Tibial nerve (tissue), 4 donors: Measurements from ENCODE around the gene CALY. TPM values are rescaled to one million over a fixed set of nuclear protein-coding genes. Genes with fewer than 3 reads are reported as not detected.

Source experiments
- DNase-seq, 2 donors: peaks; one replicate each; pipeline ENCODE4 v3.0.0-alpha.2; 2019; ENCODE audit warnings: low spot score in 2 of 2
- H3K27ac ChIP-seq, 4 donors: fragments of 200-600 bp; sonication (generic) in 3 of 4; one replicate each; pipeline ENCODE4 v1.5.1; 2017 to 2019; ENCODE audit warnings: mild to moderate bottlenecking in 1 of 4
- H3K27me3 ChIP-seq, 2 donors: fragments of 200-600 bp; sonication (generic) in 1 of 2; one replicate each; pipeline versions ENCODE4 v1.5.1 to v1.6.0; 2017 to 2019
- H3K36me3 ChIP-seq, 3 donors: fragments of 200-600 bp; sonication (generic); one replicate each; pipeline ENCODE4 v1.5.1; 2018 to 2019
- H3K4me1 ChIP-seq, 4 donors: fragments of 200-600 bp; sonication (generic) in 3 of 4; one replicate each; pipeline ENCODE4 v1.5.1; 2017 to 2019
- H3K4me3 ChIP-seq, 4 donors: fragments of 200-600 bp; sonication (generic) in 3 of 4; one replicate each; pipeline ENCODE4 v1.5.1; 2017 to 2019; ENCODE audit warnings: mild to moderate bottlenecking in 1 of 4, moderate library complexity in 1 of 4
- H3K9me3 ChIP-seq, 4 donors: fragments of 200-600 bp; sonication (generic) in 3 of 4; one replicate each; pipeline ENCODE4 v1.5.1; 2017 to 2019
- CTCF ChIP-seq, 5 experiments: fragments of 200-600 bp in 3 of 5; fragments of 450-650 bp in 2 of 5; sonication (generic) in 3 of 5; IDR thresholded peaks; one replicate each; pipeline ENCODE4 v1.5.1; 2016 to 2019; ENCODE audit warnings: antibody characterized with exemption in 5 of 5, mild to moderate bottlenecking in 3 of 5, moderate library complexity in 2 of 5
- EP300 ChIP-seq, 2 donors: sonication (generic); formaldehyde crosslinking; IDR thresholded peaks; one replicate each; pipeline ENCODE4 v1.6.1; 2017; ENCODE audit warnings: antibody characterized with exemption in 2 of 2, mild to moderate bottlenecking in 1 of 2
- POLR2A ChIP-seq, 2 donors: fragments of 450-650 bp; IDR thresholded peaks; one replicate each; pipeline ENCODE4 v1.6.1; 2017; ENCODE audit warnings: antibody characterized with exemption in 2 of 2, mild to moderate bottlenecking in 2 of 2, moderate library complexity in 2 of 2
- WGBS, 2 donors: methylation state at CpG; one replicate each; pipeline ENCODE4 v1.1.5; 2018; 5-methylcytosine and 5-hydroxymethylcytosine counted together
- total RNA-seq, 4 donors: library from RNA; depleted of rRNA; stranded (reverse); fragments of >200 nt; gene quantifications; one replicate each; pipeline ENCODE4 v1.1.0, GENCODE V29; 2016

CALY gene
- total RNA-seq, 4 donors from 2014 or later: 0.60 to 4.4 (median 1.2) TPM; not detected in 1

- no peak for TF ChIP-seq POLR2A (IDR thresholded peaks at IDR 0.05)
- TF ChIP-seq EP300 (IDR thresholded peaks at IDR 0.05): no peak
- no peak for TF ChIP-seq CTCF (IDR thresholded peaks at IDR 0.05)
- DNase-seq: no peak
- H3K36me3 ChIP-seq: peaks cover 8 to 90% (median 29%) of the 10 kb centered on the region in 3 donors
- no peaks in the 10 kb centered on the region for H3K27me3 ChIP-seq
- WGBS, 2 donors: 95 to 96% methylated on average over 14 of the region's 14 CpGs
- peaks cover 0 to 18% (median 0%) of the 10 kb centered on the region in 4 donors for H3K4me1 ChIP-seq
- H3K27ac ChIP-seq: no peak overlapping the region
- no peak overlapping the region for H3K4me3 ChIP-seq
- H3K9me3 ChIP-seq: no peaks in the 10 kb centered on the region
These were observed 37.0 kb downstream of the CALY start for GRCh38 chr10:133299738-133300137.

- no peak for DNase-seq
- TF ChIP-seq EP300 (IDR thresholded peaks at IDR 0.05): no peak
- TF ChIP-seq CTCF (IDR thresholded peaks at IDR 0.05): no peak
- no peak for TF ChIP-seq POLR2A (IDR thresholded peaks at IDR 0.05)
- H3K36me3 ChIP-seq: peaks cover 8 to 95% (median 34%) of the 10 kb centered on the region in 3 donors
- H3K27me3 ChIP-seq: no peaks in the 10 kb centered on the region
- no peak overlapping the region for H3K27ac ChIP-seq
- H3K9me3 ChIP-seq: no peaks in the 10 kb centered on the region
- 92 to 94% methylated on average over 10 of the region's 10 CpGs for WGBS, 2 donors
- H3K4me1 ChIP-seq: peaks cover 0 to 14% (median 0%) of the 10 kb centered on the region in 4 donors
- H3K4me3 ChIP-seq: no peak overlapping the region
These were observed 37.5 kb downstream of the CALY start for GRCh38 chr10:133299224-133299623.

- 95% methylated on average over 11 to 12 of the region's 14 CpGs for WGBS, 2 donors
- Histone ChIP-seq H3K9me3 (no peaks in the 10 kb centered on the region), H3K36me3 (peaks cover 8 to 99% (median 39%) of the 10 kb centered on the region in 3 donors), H3K4me3 (no peak overlapping the region), H3K27ac (no peak overlapping the region), H3K4me1 (peaks cover 0 to 6% (median 0%) of the 10 kb centered on the region in 4 donors), H3K27me3 (no peaks in the 10 kb centered on the region)
- TF ChIP-seq POLR2A (IDR thresholded peaks at IDR 0.05): no peak
- no peak for TF ChIP-seq EP300 (IDR thresholded peaks at IDR 0.05)
- no peak for TF ChIP-seq CTCF (IDR thresholded peaks at IDR 0.05)
- DNase-seq: no peak
These were observed 38.2 kb downstream of the CALY start for GRCh38 chr10:133298466-133298865.

GRCh38 chr10:133297504-133297903 lies 39.2 kb downstream of the CALY start:
- Histone ChIP-seq H3K9me3 (no peaks in the 10 kb centered on the region), H3K27ac (no peak overlapping the region), H3K27me3 (no peaks in the 10 kb centered on the region), H3K4me3 (no peak overlapping the region), H3K36me3 (peaks cover 8 to 100% (median 48%) of the 10 kb centered on the region in 3 donors), H3K4me1 (no peaks in the 10 kb centered on the region)
- WGBS, 2 donors: 89 to 94% methylated on average over 10 of the region's 10 CpGs
- DNase-seq: no peak
- no peak for TF ChIP-seq CTCF (IDR thresholded peaks at IDR 0.05)
- no peak for TF ChIP-seq POLR2A (IDR thresholded peaks at IDR 0.05)
- TF ChIP-seq EP300 (IDR thresholded peaks at IDR 0.05): no peak

GRCh38 chr10:133295426-133296320 lies 41.0 kb downstream of the CALY start:
- H3K4me3 ChIP-seq: no peak overlapping the region
- 92 to 93% methylated on average over 40 to 42 of the region's 42 CpGs for WGBS, 2 donors

More at GRCh38 chr10:133295426-133296320, 41.0 kb downstream of the CALY start:
- no peaks in the 10 kb centered on the region for H3K4me1 ChIP-seq
- H3K27me3 ChIP-seq: no peaks in the 10 kb centered on the region
- no peak for DNase-seq
- no peak for TF ChIP-seq CTCF (IDR thresholded peaks at IDR 0.05)
- H3K36me3 ChIP-seq: peaks cover 8 to 89% (median 50%) of the 10 kb centered on the region in 3 donors
- H3K9me3 ChIP-seq: no peaks in the 10 kb centered on the region
- H3K27ac ChIP-seq: peak overlapping the region in 2 of 4 donors; percentile 60 to 64
